Stimulated activated naive B cell treated with anti-CD40 and anti-IgM and Interleukin-4, amounts not matched to agents 10 μg/mL and 1 μg/mL and 100 μg/mL, for 72 hours (primary cell): ENCODE data around the gene ASB16.

Source experiments
- ATAC-seq, 2 donors: fragments of 150-1000 bp; cut with Tn5 transposase; replicated peaks; 2 replicates each; pipeline ENCODE4 v1.10.0; 2021; ENCODE audit warnings: moderate library complexity in 1 of 2
- DNase-seq: peaks from one replicate; pipeline ENCODE4 v3.0.0; 2021
- H3K27ac Mint-ChIP-seq: one replicate; pipeline ENCODE4 v1.8.0; 2022; ENCODE audit warnings: mild to moderate bottlenecking, mixed read lengths
- H3K27me3 Mint-ChIP-seq, 2 donors: one replicate each; pipeline ENCODE4 v1.8.0; 2022; ENCODE audit warnings: mixed read lengths in 2 of 2
- H3K36me3 Mint-ChIP-seq, 2 donors: one replicate each; pipeline ENCODE4 v1.8.0; 2022; ENCODE audit warnings: mixed read lengths in 2 of 2, mild to moderate bottlenecking in 1 of 2
- H3K4me1 Mint-ChIP-seq, 2 donors: one replicate each; pipeline ENCODE4 v1.8.0; 2022; ENCODE audit warnings: mixed read lengths in 2 of 2, mild to moderate bottlenecking in 1 of 2
- H3K4me3 Mint-ChIP-seq, 2 donors: one replicate each; pipeline ENCODE4 v1.8.0; 2022; ENCODE audit warnings: mild to moderate bottlenecking in 2 of 2, mixed read lengths in 2 of 2, moderate library complexity in 1 of 2
- H3K9me3 Mint-ChIP-seq, 2 donors: one replicate each; pipeline ENCODE4 v1.8.0; 2022; ENCODE audit warnings: mixed read lengths in 2 of 2, mild to moderate bottlenecking in 1 of 2

Gene ASB16

GRCh38 chr17:44167181-44167861, 3.2 kb upstream of the ASB16 start:
- Mint-ChIP-seq H3K9me3 (no peaks in the 10 kb centered on the region), H3K4me1 (peaks cover 13 to 26% of the 10 kb centered on the region in 2 donors), H3K4me3 (no peak overlapping the region), H3K36me3 (peaks cover 2 to 6% of the 10 kb centered on the region in 2 donors), H3K27ac (no peak overlapping the region), H3K27me3 (no peaks in the 10 kb centered on the region)
- DNase-seq = no peak
- ATAC-seq = no peak

- H3K9me3 Mint-ChIP-seq = no peaks in the 10 kb centered on the region
Observed at GRCh38 chr17:44170135-44170498, 387 bp upstream of the ASB16 start.

GRCh38 chr17:44171931-44172455, 1.5 kb downstream of the ASB16 start:
- no peaks in the 10 kb centered on the region for H3K9me3 Mint-ChIP-seq
- DNase-seq = no peak
- H3K36me3 Mint-ChIP-seq = peaks cover 9 to 10% of the 10 kb centered on the region in 2 donors
- ATAC-seq = no peak
- no peaks in the 10 kb centered on the region for H3K27me3 Mint-ChIP-seq
- H3K27ac Mint-ChIP-seq = no peak overlapping the region
- no peak overlapping the region for H3K4me3 Mint-ChIP-seq
- H3K4me1 Mint-ChIP-seq = peaks cover 13 to 26% of the 10 kb centered on the region in 2 donors

More at GRCh38 chr17:44170135-44170498, 387 bp upstream of the ASB16 start:
- peaks cover 0 to 2% of the 10 kb centered on the region in 2 donors for H3K36me3 Mint-ChIP-seq
- H3K4me3 Mint-ChIP-seq = no peak overlapping the region
- peaks cover 13 to 26% of the 10 kb centered on the region in 2 donors for H3K4me1 Mint-ChIP-seq
- ATAC-seq (no peak), DNase-seq (no peak)
- no peaks in the 10 kb centered on the region for H3K27me3 Mint-ChIP-seq
- H3K27ac Mint-ChIP-seq = no peak overlapping the region

- Mint-ChIP-seq H3K4me1 (peaks cover 8 to 18% of the 10 kb centered on the region in 2 donors), H3K27ac (no peak overlapping the region), H3K27me3 (no peaks in the 10 kb centered on the region)
Observed at GRCh38 chr17:44174427-44174826, 3.9 kb downstream of the ASB16 start.

GRCh38 chr17:44176257-44176656, 5.8 kb downstream of the ASB16 start:
- H3K27me3 Mint-ChIP-seq = no peaks in the 10 kb centered on the region
- peak overlapping the region; percentile 42 for H3K27ac Mint-ChIP-seq
- H3K36me3 Mint-ChIP-seq = peaks cover 19 to 22% of the 10 kb centered on the region in 2 donors
- peaks cover 0 to 5% of the 10 kb centered on the region in 2 donors for H3K4me1 Mint-ChIP-seq
- ATAC-seq = peak; percentile 36 to 45
- no peaks in the 10 kb centered on the region for H3K9me3 Mint-ChIP-seq
- DNase-seq = no peak
- no peak overlapping the region for H3K4me3 Mint-ChIP-seq

More at GRCh38 chr17:44174427-44174826, 3.9 kb downstream of the ASB16 start:
- no peak for ATAC-seq
- no peak for DNase-seq
- Mint-ChIP-seq H3K9me3 (no peaks in the 10 kb centered on the region), H3K36me3 (peaks cover 18 to 21% of the 10 kb centered on the region in 2 donors), H3K4me3 (no peak overlapping the region)

- H3K4me3 Mint-ChIP-seq = no peak overlapping the region
- H3K9me3 Mint-ChIP-seq = no peaks in the 10 kb centered on the region
- no peaks in the 10 kb centered on the region for H3K27me3 Mint-ChIP-seq
- no peak for DNase-seq
- peaks cover 3 to 8% of the 10 kb centered on the region in 2 donors for H3K4me1 Mint-ChIP-seq
- peak overlapping the region; percentile 65 for H3K27ac Mint-ChIP-seq
- no peak for ATAC-seq
- peaks cover 23 to 25% of the 10 kb centered on the region in 2 donors for H3K36me3 Mint-ChIP-seq
Observed at GRCh38 chr17:44176671-44177501, 6.4 kb downstream of the ASB16 start.

- DNase-seq (no peak), ATAC-seq (no peak)
- Mint-ChIP-seq H3K4me3 (no peak overlapping the region), H3K9me3 (no peaks in the 10 kb centered on the region), H3K27ac (no peak overlapping the region), H3K27me3 (no peaks in the 10 kb centered on the region), H3K4me1 (peaks cover 5 to 16% of the 10 kb centered on the region in 2 donors), H3K36me3 (peaks cover 23 to 29% of the 10 kb centered on the region in 2 donors)
Observed at GRCh38 chr17:44177640-44178039, 7.1 kb downstream of the ASB16 start.

- no peaks in the 10 kb centered on the region for H3K27me3 Mint-ChIP-seq
- DNase-seq = no peak
- ATAC-seq = no peak
- no peak overlapping the region for H3K27ac Mint-ChIP-seq
- no peak overlapping the region for H3K4me3 Mint-ChIP-seq
- peaks cover 23 to 29% of the 10 kb centered on the region in 2 donors for H3K36me3 Mint-ChIP-seq
- H3K4me1 Mint-ChIP-seq = peaks cover 5 to 18% of the 10 kb centered on the region in 2 donors
- no peaks in the 10 kb centered on the region for H3K9me3 Mint-ChIP-seq
Observed at GRCh38 chr17:44178133-44178532, 7.6 kb downstream of the ASB16 start.

- H3K36me3 Mint-ChIP-seq = peaks cover 19 to 33% of the 10 kb centered on the region in 2 donors
- H3K4me1 Mint-ChIP-seq = peaks cover 20 to 52% of the 10 kb centered on the region in 2 donors
- ATAC-seq (no peak), DNase-seq (no peak)
- H3K4me3 Mint-ChIP-seq = no peak overlapping the region
- H3K27me3 Mint-ChIP-seq = no peaks in the 10 kb centered on the region
- H3K27ac Mint-ChIP-seq = no peak overlapping the region
- H3K9me3 Mint-ChIP-seq = no peaks in the 10 kb centered on the region
Observed at GRCh38 chr17:44183024-44183423, 12.5 kb downstream of the ASB16 start.

GRCh38 chr17:44184212-44184810, 13.8 kb downstream of the ASB16 start:
- Mint-ChIP-seq H3K36me3 (peaks cover 14 to 28% of the 10 kb centered on the region in 2 donors), H3K4me1 (peaks cover 26 to 59% of the 10 kb centered on the region in 2 donors), H3K27me3 (no peaks in the 10 kb centered on the region), H3K27ac (no peak overlapping the region), H3K4me3 (no peak overlapping the region), H3K9me3 (no peaks in the 10 kb centered on the region)
- DNase-seq (no peak), ATAC-seq (no peak)

- H3K4me3 Mint-ChIP-seq = peak within 1 kb of the TSS; percentile 93 to 99
- H3K27ac Mint-ChIP-seq = peak within 1 kb of the TSS; percentile 99
- DNase-seq (peak; percentile 99), ATAC-seq (peak; percentile 89 to 94)
- peaks cover 31 to 59% of the 10 kb centered on the region in 2 donors for H3K4me1 Mint-ChIP-seq
- no peaks in the 10 kb centered on the region for H3K9me3 Mint-ChIP-seq
- no peaks in the 10 kb centered on the region for H3K27me3 Mint-ChIP-seq
- H3K36me3 Mint-ChIP-seq = peaks cover 20 to 41% of the 10 kb centered on the region in 2 donors
Observed at GRCh38 chr17:44186307-44187130, 16.0 kb downstream of the ASB16 start, which contains the start of gene TMUB2. Gene TMUB2 (plus strand): TSS chr17:44186972. CDS start chr17:44187709, 737 bp downstream.

- Mint-ChIP-seq H3K36me3 (peaks cover 16 to 37% of the 10 kb centered on the region in 2 donors), H3K9me3 (no peaks in the 10 kb centered on the region), H3K27ac (peak overlapping the region; percentile 99), H3K4me3 (peak overlapping the region; percentile 93 to 99), H3K27me3 (no peaks in the 10 kb centered on the region), H3K4me1 (peaks cover 27 to 55% of the 10 kb centered on the region in 2 donors)
- ATAC-seq (peak; percentile 65 to 67), DNase-seq (no peak)
Observed at GRCh38 chr17:44187131-44187899, 16.8 kb downstream of the ASB16 start.
